Thyroid gland (tissue), 4 donors: ENCODE results near the gene PLXNA4. TPM values are rescaled to one million over a fixed set of nuclear protein-coding genes. Genes with fewer than 3 reads are reported as not detected.

Experiments
- DNase-seq, 2 donors: peaks; one replicate each; pipeline ENCODE4 v3.0.0-alpha.2; 2019
- H3K27ac ChIP-seq, 3 donors: fragments of 200-600 bp; sonication (generic); 1 replicate in 2 of 3; 2 replicates in 1 of 3; pipeline ENCODE4 v1.5.1; 2016 to 2019; ENCODE audit warnings: mild to moderate bottlenecking in 1 of 3, moderate library complexity in 1 of 3
- H3K27me3 ChIP-seq: fragments of 200-600 bp; sonication (generic); one replicate; pipeline ENCODE4 v1.5.1; 2019
- H3K36me3 ChIP-seq, 2 donors: fragments of 200-600 bp; sonication (generic); one replicate each; pipeline ENCODE4 v1.5.1; 2016 to 2019
- H3K4me1 ChIP-seq, 2 donors: fragments of 200-600 bp; sonication (generic); one replicate each; pipeline ENCODE4 v1.5.1; 2017 to 2019
- H3K4me3 ChIP-seq, 3 donors: fragments of 200-600 bp; sonication (generic); replicated peaks in 1 of 3; 1 replicate in 2 of 3; 2 replicates in 1 of 3; pipeline ENCODE4 v1.5.1; 2016; ENCODE audit warnings: mild to moderate bottlenecking in 1 of 3
- H3K9me3 ChIP-seq: fragments of 200-600 bp; sonication (generic); one replicate; pipeline ENCODE4 v1.5.1; 2017
- POLR2A ChIP-seq, 2 donors: fragments of 450-650 bp; IDR thresholded peaks; one replicate each; pipeline ENCODE4 v1.6.1; 2017; ENCODE audit warnings: antibody characterized with exemption in 2 of 2, mild to moderate bottlenecking in 2 of 2, moderate library complexity in 1 of 2
- WGBS, 2 donors: methylation state at CpG; one replicate each; pipeline ENCODE4 v1.1.5; 2017; 5-methylcytosine and 5-hydroxymethylcytosine counted together
- intact Hi-C: fragments of 100-400 bp; cut with DNase I; formaldehyde crosslinking; loops from one replicate; pipeline ENCODE4 v1.15.1; 2023
- total RNA-seq, 4 donors: library from RNA; depleted of rRNA; stranded (reverse); fragments of >200 nt; gene quantifications; one replicate each; pipeline ENCODE4 v1.2.3, GENCODE V29; 2016
- TF ChIP-seq, protein P1 (sequence below), 6 experiments: fragments of 200-600 bp in 3 of 6; fragments of 450-650 bp in 3 of 6; sonication (generic) in 3 of 6; IDR thresholded peaks; one replicate each; pipeline ENCODE4 v1.5.1; 2016 to 2019; ENCODE audit warnings: antibody characterized with exemption in 6 of 6, mild to moderate bottlenecking in 2 of 6, inconsistent platforms in 1 of 6, moderate library complexity in 1 of 6

PLXNA4 gene
- total RNA-seq, 4 donors from 2014 or later, result 1.3 to 8.3 (median 2.4) TPM

DNA sequence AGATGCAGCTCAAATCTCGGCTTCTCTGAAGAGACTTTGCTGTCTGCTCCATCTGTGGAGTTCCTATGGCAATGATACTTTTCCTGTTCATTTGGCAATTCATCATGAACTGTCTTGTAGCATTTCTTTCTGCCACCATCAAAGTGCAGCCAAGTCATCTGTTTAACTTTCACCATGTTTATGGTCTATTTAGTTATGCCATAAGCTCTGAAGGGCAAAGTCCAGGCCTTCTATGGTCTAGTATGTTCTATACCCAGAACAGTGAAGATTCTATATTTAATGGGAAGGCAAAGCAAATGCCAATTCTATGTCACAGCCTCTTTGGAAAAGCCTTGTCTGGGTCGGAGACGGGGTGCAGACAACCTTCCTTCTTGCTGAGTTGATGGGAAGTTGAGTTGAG, 472.6 kb downstream of the PLXNA4 start:
- Histone ChIP-seq H3K4me3 (no peak overlapping the region), H3K27ac (no peak overlapping the region), H3K36me3 (no peaks in the 10 kb centered on the region), H3K27me3 (no peaks in the 10 kb centered on the region), H3K4me1 (no peaks in the 10 kb centered on the region), H3K9me3 (no peaks in the 10 kb centered on the region)
- WGBS, 2 donors, result 91 to 93% methylated on average over 3 of the region's 3 CpGs
- no peak for TF ChIP-seq POLR2A (IDR thresholded peaks at IDR 0.05)
- TF ChIP-seq, protein P1, sequence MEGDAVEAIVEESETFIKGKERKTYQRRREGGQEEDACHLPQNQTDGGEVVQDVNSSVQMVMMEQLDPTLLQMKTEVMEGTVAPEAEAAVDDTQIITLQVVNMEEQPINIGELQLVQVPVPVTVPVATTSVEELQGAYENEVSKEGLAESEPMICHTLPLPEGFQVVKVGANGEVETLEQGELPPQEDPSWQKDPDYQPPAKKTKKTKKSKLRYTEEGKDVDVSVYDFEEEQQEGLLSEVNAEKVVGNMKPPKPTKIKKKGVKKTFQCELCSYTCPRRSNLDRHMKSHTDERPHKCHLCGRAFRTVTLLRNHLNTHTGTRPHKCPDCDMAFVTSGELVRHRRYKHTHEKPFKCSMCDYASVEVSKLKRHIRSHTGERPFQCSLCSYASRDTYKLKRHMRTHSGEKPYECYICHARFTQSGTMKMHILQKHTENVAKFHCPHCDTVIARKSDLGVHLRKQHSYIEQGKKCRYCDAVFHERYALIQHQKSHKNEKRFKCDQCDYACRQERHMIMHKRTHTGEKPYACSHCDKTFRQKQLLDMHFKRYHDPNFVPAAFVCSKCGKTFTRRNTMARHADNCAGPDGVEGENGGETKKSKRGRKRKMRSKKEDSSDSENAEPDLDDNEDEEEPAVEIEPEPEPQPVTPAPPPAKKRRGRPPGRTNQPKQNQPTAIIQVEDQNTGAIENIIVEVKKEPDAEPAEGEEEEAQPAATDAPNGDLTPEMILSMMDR (IDR thresholded peaks at IDR 0.05), result no peak
- DNase-seq, result no peak
- intact Hi-C loops, result no loop called here

DNA sequence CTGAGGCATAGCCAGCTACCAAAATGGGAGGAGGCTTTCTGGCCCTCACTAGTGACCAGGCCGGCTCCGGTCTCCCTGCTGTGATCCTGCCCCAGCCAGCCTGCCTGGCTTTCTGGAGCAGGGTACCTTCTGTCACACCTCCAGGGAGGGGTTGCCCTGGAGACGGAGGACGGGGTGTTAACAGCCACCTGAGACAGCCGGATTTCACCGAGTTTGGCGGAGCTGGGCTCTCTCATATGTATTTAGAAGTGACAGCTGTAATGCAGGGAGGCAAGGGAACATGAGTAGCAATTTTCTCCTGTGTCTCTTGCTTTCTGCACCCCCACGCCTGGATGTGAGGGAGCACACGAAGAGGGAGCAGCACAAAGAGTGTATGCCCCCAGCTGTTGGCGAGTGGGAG, 473.3 kb downstream of the PLXNA4 start:
- H3K27ac ChIP-seq, result no peak overlapping the region
- intact Hi-C loops, result no loop called here
- 74% methylated on average over 10 of the region's 10 CpGs for WGBS, 2 donors
- no peaks in the 10 kb centered on the region for H3K36me3 ChIP-seq
- no peak for TF ChIP-seq POLR2A (IDR thresholded peaks at IDR 0.05)
- no peak overlapping the region for H3K4me3 ChIP-seq
- DNase-seq, result no peak
- H3K4me1 ChIP-seq, result no peaks in the 10 kb centered on the region
- H3K9me3 ChIP-seq, result no peaks in the 10 kb centered on the region
- no peaks in the 10 kb centered on the region for H3K27me3 ChIP-seq

DNA sequence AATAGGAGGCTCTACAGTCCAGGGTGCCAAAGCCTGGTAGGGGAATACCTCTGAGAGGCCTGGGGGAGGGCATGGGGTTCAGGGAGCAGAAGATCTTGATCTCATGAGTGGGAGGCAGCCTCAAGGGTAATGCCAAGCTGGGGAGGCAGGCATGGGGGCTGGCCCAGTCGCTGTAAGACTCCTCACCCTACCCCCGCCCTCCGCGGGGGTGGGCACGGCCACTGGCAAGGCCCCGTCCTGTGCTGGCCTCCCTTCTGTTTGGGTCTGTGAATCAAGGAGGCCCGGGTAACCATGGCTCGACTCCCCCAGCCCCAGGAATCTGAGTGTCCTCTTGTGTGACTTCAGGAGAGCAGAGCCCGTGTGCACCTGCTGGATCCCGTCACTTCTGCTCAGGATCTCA, 473.9 kb downstream of the PLXNA4 start:
- H3K4me3 ChIP-seq, result no peak overlapping the region
- DNase-seq, result no peak
- TF ChIP-seq POLR2A (IDR thresholded peaks at IDR 0.05), result no peak
- TF ChIP-seq, protein P1 (IDR thresholded peaks at IDR 0.05), result no peak
- intact Hi-C loops, result no loop called here
- H3K36me3 ChIP-seq, result no peaks in the 10 kb centered on the region
- no peaks in the 10 kb centered on the region for H3K4me1 ChIP-seq
- H3K27ac ChIP-seq, result no peak overlapping the region
- WGBS, 2 donors, result 90 to 92% methylated on average over 6 to 10 of the region's 10 CpGs
- no peaks in the 10 kb centered on the region for H3K9me3 ChIP-seq
- H3K27me3 ChIP-seq, result no peaks in the 10 kb centered on the region

DNA sequence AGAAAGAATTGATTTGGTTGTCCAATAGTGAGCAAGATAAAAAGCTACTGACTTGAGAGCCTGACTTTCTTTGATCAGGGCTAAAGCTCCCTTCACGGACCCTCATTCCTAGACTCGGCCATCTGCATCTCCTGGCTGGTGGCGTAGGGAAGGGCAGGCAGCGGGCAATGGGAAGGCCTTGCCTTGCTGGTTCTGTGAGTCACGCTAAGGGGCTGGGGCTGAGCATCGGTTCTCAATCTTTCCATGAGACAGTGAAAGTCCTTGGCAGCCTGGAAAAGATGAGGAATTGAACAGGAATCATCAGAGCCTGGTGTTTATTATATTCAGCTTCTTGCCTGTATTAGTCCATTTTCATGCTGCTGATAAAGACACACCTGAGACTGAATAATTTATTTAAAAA, 475.3 kb downstream of the PLXNA4 start:
- 89 to 96% methylated on average over 6 of the region's 6 CpGs for WGBS, 2 donors
- no peaks in the 10 kb centered on the region for H3K4me1 ChIP-seq
- H3K36me3 ChIP-seq, result no peaks in the 10 kb centered on the region
- H3K27ac ChIP-seq, result no peak overlapping the region
- TF ChIP-seq, protein P1 (IDR thresholded peaks at IDR 0.05), result no peak
- TF ChIP-seq POLR2A (IDR thresholded peaks at IDR 0.05), result no peak
- no peaks in the 10 kb centered on the region for H3K27me3 ChIP-seq
- H3K4me3 ChIP-seq, result no peak overlapping the region
- intact Hi-C loops, result no loop called here
- DNase-seq, result no peak
- no peaks in the 10 kb centered on the region for H3K9me3 ChIP-seq

DNA sequence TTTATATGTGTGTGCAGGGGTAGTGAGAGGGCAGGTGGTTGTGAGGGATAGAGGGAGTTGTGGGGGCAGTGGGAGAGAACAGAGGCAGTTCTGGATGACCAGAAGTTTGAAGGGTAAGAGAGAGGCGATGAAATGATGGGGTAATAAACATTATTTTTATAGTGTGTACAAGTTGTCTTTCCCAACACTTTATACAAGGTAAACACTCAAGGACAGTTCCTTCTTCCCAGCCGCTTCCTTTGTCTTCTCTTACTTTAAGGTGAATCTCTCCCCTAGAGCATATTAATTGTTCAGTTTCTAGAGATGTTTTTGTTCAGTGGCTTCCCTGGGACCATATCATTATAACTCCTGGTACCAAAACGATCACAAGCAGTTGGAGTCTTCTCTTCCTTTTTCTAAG, 475.8 kb downstream of the PLXNA4 start:
- TF ChIP-seq, protein P1 (IDR thresholded peaks at IDR 0.05), result no peak
- no peak for TF ChIP-seq POLR2A (IDR thresholded peaks at IDR 0.05)

DNA sequence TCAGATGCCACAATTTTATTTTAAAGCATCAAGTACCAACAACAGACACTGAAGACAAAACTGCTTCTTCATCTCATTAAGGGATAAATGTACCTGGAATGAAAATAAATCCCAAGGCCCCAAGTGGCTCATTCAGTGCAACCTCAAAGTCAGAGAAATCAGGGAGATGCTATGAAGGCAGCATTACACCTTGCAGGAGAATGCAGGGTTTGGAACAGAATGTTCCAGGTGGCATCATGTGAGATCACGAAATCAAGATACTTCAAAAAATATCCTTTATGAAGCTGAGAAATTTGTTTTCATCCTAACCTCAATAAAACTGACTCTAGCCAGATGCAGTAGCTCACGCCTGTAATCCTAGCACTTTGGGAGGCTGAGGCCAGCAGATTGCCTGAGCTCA, 477.1 kb downstream of the PLXNA4 start:
- no peak for DNase-seq
- WGBS, 2 donors, result 86 to 90% methylated on average over 2 of the region's 2 CpGs
- intact Hi-C loops, result no loop called here
- H3K27me3 ChIP-seq, result no peaks in the 10 kb centered on the region
- H3K27ac ChIP-seq, result no peak overlapping the region
- H3K4me1 ChIP-seq, result no peaks in the 10 kb centered on the region
- H3K4me3 ChIP-seq, result no peak overlapping the region
- TF ChIP-seq, protein P1 (IDR thresholded peaks at IDR 0.05), result no peak
- no peak for TF ChIP-seq POLR2A (IDR thresholded peaks at IDR 0.05)
- H3K36me3 ChIP-seq, result no peaks in the 10 kb centered on the region
- H3K9me3 ChIP-seq, result no peaks in the 10 kb centered on the region

More for the DNA sequence above, 475.8 kb downstream of the PLXNA4 start:
- H3K27ac ChIP-seq, result no peak overlapping the region
- no peaks in the 10 kb centered on the region for H3K9me3 ChIP-seq
- no peaks in the 10 kb centered on the region for H3K36me3 ChIP-seq
- H3K4me3 ChIP-seq, result no peak overlapping the region
- intact Hi-C loops, result no loop called here
- WGBS, 2 donors, result 88 to 92% methylated on average over 3 of the region's 3 CpGs
- H3K4me1 ChIP-seq, result no peaks in the 10 kb centered on the region
- no peaks in the 10 kb centered on the region for H3K27me3 ChIP-seq
- DNase-seq, result no peak
